Gastroesophageal sphincter (tissue), 4 donors: ENCODE results near the gene HCN4. TPM values are rescaled to one million over a fixed set of nuclear protein-coding genes. Genes with fewer than 3 reads are reported as not detected.

ENCODE experiments used
- ATAC-seq: fragments of 150-250 bp; one replicate; pipeline ENCODE4 v1.9.1; 2016; ENCODE audit warnings: mild to moderate bottlenecking, moderate library complexity
- H3K27ac ChIP-seq, 4 donors: fragments of 200-600 bp; sonication (generic) in 3 of 4; 1 replicate in 3 of 4; 2 replicates in 1 of 4; pipeline ENCODE4 v1.5.1; 2016 to 2019
- H3K27me3 ChIP-seq: fragments of 200-600 bp; sonication (generic); one replicate; pipeline ENCODE4 v1.5.1; 2019
- H3K36me3 ChIP-seq, 2 donors: fragments of 200-600 bp; sonication (generic); one replicate each; pipeline ENCODE4 v1.5.1; 2019; ENCODE audit warnings: control low read depth in 1 of 2
- H3K4me1 ChIP-seq, 3 donors: fragments of 200-600 bp; sonication (generic); 1 replicate in 2 of 3; 2 replicates in 1 of 3; pipeline ENCODE4 v1.5.1; 2016 to 2019; ENCODE audit warnings: control low read depth in 2 of 3
- H3K4me3 ChIP-seq, 2 donors: fragments of 200-600 bp; sonication (generic); one replicate each; pipeline ENCODE4 v1.5.1; 2019; ENCODE audit warnings: mild to moderate bottlenecking in 1 of 2, moderate library complexity in 1 of 2
- H3K9me3 ChIP-seq, 3 donors: fragments of 200-600 bp; sonication (generic); one replicate each; pipeline ENCODE4 v1.5.1; 2017 to 2019; ENCODE audit warnings: control low read depth in 2 of 3
- CTCF ChIP-seq, 4 experiments: fragments of 200-600 bp in 2 of 4; fragments of 450-650 bp in 2 of 4; sonication (generic) in 1 of 4; IDR thresholded peaks; one replicate each; pipeline ENCODE4 v1.5.1; 2017 to 2019; ENCODE audit warnings: antibody characterized with exemption in 4 of 4, mild to moderate bottlenecking in 2 of 4, moderate library complexity in 2 of 4
- EP300 ChIP-seq: sonication (generic); formaldehyde crosslinking; IDR thresholded peaks from one replicate; pipeline ENCODE4 v1.6.1; 2017; ENCODE audit warnings: antibody characterized with exemption, mild to moderate bottlenecking
- POLR2A ChIP-seq, 2 donors: fragments of 450-650 bp; IDR thresholded peaks; one replicate each; pipeline ENCODE4 v1.6.1; 2017; ENCODE audit warnings: antibody characterized with exemption in 2 of 2, mild to moderate bottlenecking in 2 of 2, moderate library complexity in 1 of 2
- POLR2AphosphoS5 ChIP-seq: sonication (generic); formaldehyde crosslinking; IDR thresholded peaks from one replicate; pipeline ENCODE4 v1.6.1; 2017; ENCODE audit warnings: antibody characterized with exemption
- WGBS, 2 donors: methylation state at CpG; one replicate each; pipeline ENCODE4 v1.1.5; 2018; ENCODE audit warnings: low coverage in 1 of 2; 5-methylcytosine and 5-hydroxymethylcytosine counted together
- total RNA-seq, 4 donors: library from RNA; depleted of rRNA; stranded (reverse); fragments of >200 nt; gene quantifications; one replicate each; pipeline ENCODE4 v1.1.0, GENCODE V29; 2016

The HCN4 gene
- total RNA-seq, 4 donors from 2014 or later = 0.08 TPM; not detected in 3

DNA sequence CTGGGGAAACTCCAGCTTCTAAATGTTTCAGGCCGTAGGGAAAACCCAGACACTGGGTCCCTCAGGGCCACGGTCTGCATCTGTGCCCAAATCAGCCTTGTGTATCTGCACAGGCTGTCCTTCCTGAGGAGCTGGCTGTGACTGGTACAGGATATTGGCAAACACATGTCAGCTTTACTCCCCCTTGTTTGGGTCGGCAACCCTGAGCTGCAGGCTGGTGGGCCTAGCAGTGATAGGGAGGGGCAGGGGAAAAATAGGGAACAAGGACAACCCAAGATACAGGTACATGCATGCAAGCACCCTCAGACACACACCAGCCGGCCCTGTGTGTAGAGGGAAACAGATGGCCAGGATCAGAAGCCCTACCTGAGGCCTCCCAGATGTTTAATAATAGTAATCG, 28.7 kb upstream of the HCN4 start:
- no peaks in the 10 kb centered on the region for H3K4me1 ChIP-seq
- H3K9me3 ChIP-seq = no peaks in the 10 kb centered on the region
- TF ChIP-seq EP300 (no peak), POLR2AphosphoS5 (no peak), CTCF (IDR thresholded peaks at IDR 0.05) (no peak), POLR2A (IDR thresholded peaks at IDR 0.05) (no peak)
- H3K36me3 ChIP-seq = no peaks in the 10 kb centered on the region
- H3K27ac ChIP-seq = no peak overlapping the region
- WGBS, 2 donors = 67% methylated on average over 3 of the region's 5 CpGs; no CpG with 5 or more reads in 1 of the 2 donors
- H3K4me3 ChIP-seq = no peak overlapping the region
- no peak for ATAC-seq
- peaks cover 25% of the 10 kb centered on the region for H3K27me3 ChIP-seq

GRCh38 chr15:73395671-73396070, 26.9 kb upstream of the HCN4 start:
- Histone ChIP-seq H3K27ac (no peak overlapping the region), H3K4me1 (no peaks in the 10 kb centered on the region), H3K36me3 (no peaks in the 10 kb centered on the region), H3K9me3 (no peaks in the 10 kb centered on the region), H3K27me3 (peaks cover 36% of the 10 kb centered on the region), H3K4me3 (no peak overlapping the region)
- whole genome bisulfite sequencing, 2 donors = 73 to 100% methylated on average over 1 of the region's 2 CpGs
- no peak for TF ChIP-seq POLR2A (IDR thresholded peaks at IDR 0.05)
- TF ChIP-seq EP300 = no peak
- no peak for TF ChIP-seq POLR2AphosphoS5
- no peak for TF ChIP-seq CTCF (IDR thresholded peaks at IDR 0.05)
- no peak for ATAC-seq

DNA sequence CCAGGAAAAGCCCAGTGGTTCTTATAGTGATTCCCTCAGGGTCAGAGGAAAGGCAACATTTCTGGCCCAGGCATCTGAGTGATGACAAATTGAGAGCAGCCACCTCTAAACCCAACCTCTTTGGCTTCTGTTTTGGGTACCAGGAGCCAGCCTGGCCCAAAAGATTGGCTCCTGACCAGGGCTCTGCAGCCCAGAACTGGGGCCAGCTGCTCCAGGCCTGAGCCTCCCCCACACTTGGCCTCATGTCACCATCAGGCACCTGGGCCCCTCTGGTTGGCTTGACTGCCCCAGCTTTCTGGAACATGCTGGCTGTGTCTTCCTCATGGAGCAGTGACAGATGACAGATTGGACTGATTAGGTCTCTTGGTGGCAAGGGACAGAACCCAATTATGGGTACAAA, 26.0 kb upstream of the HCN4 start:
- no peak for TF ChIP-seq POLR2A (IDR thresholded peaks at IDR 0.05)
- TF ChIP-seq EP300 = no peak
- no peak for TF ChIP-seq CTCF (IDR thresholded peaks at IDR 0.05)
- no peak for TF ChIP-seq POLR2AphosphoS5
- Histone ChIP-seq H3K9me3 (no peaks in the 10 kb centered on the region), H3K27me3 (peaks cover 45% of the 10 kb centered on the region), H3K4me1 (no peaks in the 10 kb centered on the region), H3K36me3 (no peaks in the 10 kb centered on the region), H3K4me3 (no peak overlapping the region), H3K27ac (no peak overlapping the region)
- no peak for ATAC-seq

GRCh38 chr15:73393336-73393735, 24.6 kb upstream of the HCN4 start:
- no peak overlapping the region for H3K27ac ChIP-seq
- no peaks in the 10 kb centered on the region for H3K36me3 ChIP-seq
- H3K4me3 ChIP-seq = no peak overlapping the region
- TF ChIP-seq POLR2AphosphoS5 = no peak
- no peak for TF ChIP-seq POLR2A (IDR thresholded peaks at IDR 0.05)
- no peak for TF ChIP-seq EP300
- TF ChIP-seq CTCF (IDR thresholded peaks at IDR 0.05) = no peak
- no peaks in the 10 kb centered on the region for H3K9me3 ChIP-seq
- H3K27me3 ChIP-seq = peaks cover 46% of the 10 kb centered on the region
- no peaks in the 10 kb centered on the region for H3K4me1 ChIP-seq
- ATAC-seq = no peak
- 40 to 64% methylated on average over 1 to 2 of the region's 2 CpGs for WGBS, 2 donors

DNA sequence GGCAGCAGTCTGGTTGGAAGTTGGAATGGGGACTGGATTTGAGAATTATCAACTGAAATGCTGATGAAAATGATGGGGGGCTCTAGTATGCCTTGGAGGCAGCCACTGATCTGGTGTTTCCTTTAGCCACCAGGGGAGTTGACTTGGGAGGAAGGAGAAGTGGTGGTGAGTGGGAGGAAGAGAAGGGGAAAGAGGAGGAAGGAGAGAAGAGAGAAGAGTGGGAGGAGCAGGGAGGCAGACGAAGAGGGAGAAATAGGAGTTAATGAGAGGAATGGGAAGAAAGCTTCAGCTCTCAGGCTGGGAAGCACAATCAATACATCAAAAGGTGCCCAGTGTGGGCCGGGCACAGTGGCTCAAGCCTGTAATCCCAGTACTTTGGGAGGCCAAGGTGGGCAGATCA, 23.3 kb upstream of the HCN4 start:
- H3K27ac ChIP-seq = no peak overlapping the region
- TF ChIP-seq POLR2AphosphoS5 = no peak
- WGBS, 2 donors = 63% methylated on average over 2 of the region's 2 CpGs; no CpG with 5 or more reads in 1 of the 2 donors
- no peak for ATAC-seq
- H3K36me3 ChIP-seq = no peaks in the 10 kb centered on the region
- H3K4me1 ChIP-seq = no peaks in the 10 kb centered on the region
- no peak overlapping the region for H3K4me3 ChIP-seq
- H3K27me3 ChIP-seq = peaks cover 55% of the 10 kb centered on the region
- H3K9me3 ChIP-seq = no peaks in the 10 kb centered on the region
